ENCODE results near the gene UNC5C. TPM values are rescaled to one million over a fixed set of nuclear protein-coding genes. Genes with fewer than 3 reads are reported as not detected.

The UNC5C gene
- total RNA-seq, 1 experiment from 2014 or later, result not detected

GRCh38 chr4:95478679-95479078 is 70.1 kb downstream of the UNC5C start:
- H3K27ac Mint-ChIP-seq (ENCODE audit: unreplicated experiment), result no peak overlapping the region
- H3K4me1 ChIP-seq, result no peaks in the 10 kb centered on the region
- no peak overlapping the region for H3K4me3 Mint-ChIP-seq (ENCODE audit: unreplicated experiment)
- no peaks in the 10 kb centered on the region for H3K27me3 ChIP-seq (replicated peaks; ENCODE audit: control insufficient read depth, insufficient read depth, low read length)
- no peaks in the 10 kb centered on the region for H3K27me3 Mint-ChIP-seq (ENCODE audit: insufficient read depth, unreplicated experiment)
- no peak for DNase-seq
- no peaks in the 10 kb centered on the region for H3K4me1 Mint-ChIP-seq (ENCODE audit: low read depth, unreplicated experiment)
- CTCF ChIA-PET, result no interaction called here
- H3K9me3 Mint-ChIP-seq (ENCODE audit: unreplicated experiment), result no peaks in the 10 kb centered on the region
- no peak for TF ChIP-seq CTCF (IDR thresholded peaks at IDR 0.05; ENCODE audit: insufficient read depth in 1 of 2, low read depth in 1 of 2, low read length in 1 of 2, severe bottlenecking in 1 of 2, unreplicated experiment in 1 of 2)
- no peak overlapping the region for H3K4me3 ChIP-seq (ENCODE audit: low read depth, low read length)
- no peaks in the 10 kb centered on the region for H3K36me3 Mint-ChIP-seq (ENCODE audit: insufficient read depth, unreplicated experiment)
- intact Hi-C loops (cut with micrococcal nuclease; ENCODE audit: unreplicated experiment), result no loop called here
- no peaks in the 10 kb centered on the region for H3K36me3 ChIP-seq (ENCODE audit: control insufficient read depth, insufficient read depth, low read length)
- H3K9me3 ChIP-seq, result no peaks in the 10 kb centered on the region
- BruUV-seq (replicated peaks), result no TSS peak
- POLR2A ChIA-PET, result no interaction called here

GRCh38 chr4:95476121-95476520 is 72.7 kb downstream of the UNC5C start:
- H3K27me3 Mint-ChIP-seq (ENCODE audit: insufficient read depth, unreplicated experiment), result no peaks in the 10 kb centered on the region
- no peak overlapping the region for H3K4me3 ChIP-seq (ENCODE audit: low read depth, low read length)
- H3K4me1 Mint-ChIP-seq (ENCODE audit: low read depth, unreplicated experiment), result no peaks in the 10 kb centered on the region
- H3K4me1 ChIP-seq, result no peaks in the 10 kb centered on the region
- no peaks in the 10 kb centered on the region for H3K27me3 ChIP-seq (replicated peaks; ENCODE audit: control insufficient read depth, insufficient read depth, low read length)
- BruUV-seq (replicated peaks), result no TSS peak
- no peaks in the 10 kb centered on the region for H3K9me3 ChIP-seq
- ChIA-PET POLR2A (no interaction called here), CTCF (no interaction called here)
- intact Hi-C loops (cut with micrococcal nuclease; ENCODE audit: unreplicated experiment), result no loop called here
- no peak overlapping the region for H3K4me3 Mint-ChIP-seq (ENCODE audit: unreplicated experiment)
- H3K9me3 Mint-ChIP-seq (ENCODE audit: unreplicated experiment), result no peaks in the 10 kb centered on the region
- no peaks in the 10 kb centered on the region for H3K36me3 Mint-ChIP-seq (ENCODE audit: insufficient read depth, unreplicated experiment)
- no peak for DNase-seq
- TF ChIP-seq CTCF (IDR thresholded peaks at IDR 0.05; ENCODE audit: insufficient read depth in 1 of 2, low read depth in 1 of 2, low read length in 1 of 2, severe bottlenecking in 1 of 2, unreplicated experiment in 1 of 2), result no peak
- H3K36me3 ChIP-seq (ENCODE audit: control insufficient read depth, insufficient read depth, low read length), result no peaks in the 10 kb centered on the region
- no peak overlapping the region for H3K27ac Mint-ChIP-seq (ENCODE audit: unreplicated experiment)

- Histone ChIP-seq H3K36me3 (ENCODE audit: control insufficient read depth, insufficient read depth, low read length) (no peaks in the 10 kb centered on the region), H3K4me3 (ENCODE audit: low read depth, low read length) (no peak overlapping the region), H3K4me1 (no peaks in the 10 kb centered on the region), H3K9me3 (no peaks in the 10 kb centered on the region), H3K27me3 (replicated peaks; ENCODE audit: control insufficient read depth, insufficient read depth, low read length) (no peaks in the 10 kb centered on the region)
- POLR2A ChIA-PET, result no interaction called here
- CTCF ChIA-PET, result no interaction called here
- intact Hi-C loops (cut with micrococcal nuclease; ENCODE audit: unreplicated experiment), result no loop called here
- no peak overlapping the region for H3K27ac Mint-ChIP-seq (ENCODE audit: unreplicated experiment)
- H3K36me3 Mint-ChIP-seq (ENCODE audit: insufficient read depth, unreplicated experiment), result no peaks in the 10 kb centered on the region
- H3K4me1 Mint-ChIP-seq (ENCODE audit: low read depth, unreplicated experiment), result no peaks in the 10 kb centered on the region
- peaks cover 3% of the 10 kb centered on the region for H3K9me3 Mint-ChIP-seq (ENCODE audit: unreplicated experiment)
- no peak for TF ChIP-seq CTCF (IDR thresholded peaks at IDR 0.05; ENCODE audit: insufficient read depth in 1 of 2, low read depth in 1 of 2, low read length in 1 of 2, severe bottlenecking in 1 of 2, unreplicated experiment in 1 of 2)
- BruUV-seq (replicated peaks), result no TSS peak
- no peaks in the 10 kb centered on the region for H3K27me3 Mint-ChIP-seq (ENCODE audit: insufficient read depth, unreplicated experiment)
- no peak for DNase-seq
- no peak overlapping the region for H3K4me3 Mint-ChIP-seq (ENCODE audit: unreplicated experiment)
These were observed 76.2 kb downstream of the UNC5C start for GRCh38 chr4:95472534-95472933.
